Measurements from ENCODE around the gene ASCC1.
A peak's percentile ranks its signal among the peaks of the same experiment; 100 is the strongest.

The ASCC1 gene

DNA sequence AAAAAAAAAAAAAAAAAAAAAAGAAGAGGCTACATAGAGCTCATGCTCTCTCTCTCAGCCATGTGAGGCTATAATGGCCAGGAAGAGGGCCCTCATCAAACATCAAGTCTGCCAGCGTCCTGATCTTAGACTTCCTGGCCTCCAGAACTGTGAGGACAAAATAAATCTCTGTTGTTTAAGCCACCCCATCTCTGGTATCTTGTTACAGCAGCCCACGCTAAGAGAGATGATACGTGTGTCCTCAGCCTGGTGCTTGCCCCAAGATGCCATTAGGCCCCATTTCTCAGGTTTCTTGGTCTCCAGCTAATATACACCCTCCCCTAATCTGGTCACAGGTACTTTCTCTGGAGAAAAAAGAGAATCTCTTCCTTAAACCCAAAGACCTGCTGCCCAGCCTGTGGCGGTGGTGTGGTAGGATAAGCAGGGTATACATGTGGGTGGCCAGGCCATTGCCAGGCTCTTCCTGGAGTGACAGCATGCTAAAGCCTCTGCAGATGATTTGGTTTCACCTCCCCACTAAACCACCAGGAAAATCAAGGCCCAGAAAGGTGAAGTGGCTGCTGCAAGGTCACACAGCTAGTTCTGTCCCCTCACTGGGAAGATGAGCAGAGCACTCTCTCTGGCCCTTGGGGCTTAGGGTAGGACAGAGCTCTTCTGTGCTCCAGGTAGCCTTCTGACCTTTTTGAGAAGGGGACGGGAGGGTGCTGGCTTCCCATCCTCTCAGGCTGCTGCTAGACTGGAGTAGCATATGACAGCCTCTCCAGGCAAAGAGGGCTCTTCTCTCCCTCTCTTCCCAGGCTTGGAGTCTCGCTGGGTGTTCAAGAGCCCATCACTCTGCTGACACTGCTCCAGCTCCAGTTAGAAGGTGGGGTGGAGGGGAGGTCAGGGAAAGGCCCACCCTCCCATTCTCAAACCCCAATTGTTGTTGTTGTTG lies 133.0 kb downstream of the ASCC1 start:
- DNase-seq (no peak), ATAC-seq (no peak)

DNA sequence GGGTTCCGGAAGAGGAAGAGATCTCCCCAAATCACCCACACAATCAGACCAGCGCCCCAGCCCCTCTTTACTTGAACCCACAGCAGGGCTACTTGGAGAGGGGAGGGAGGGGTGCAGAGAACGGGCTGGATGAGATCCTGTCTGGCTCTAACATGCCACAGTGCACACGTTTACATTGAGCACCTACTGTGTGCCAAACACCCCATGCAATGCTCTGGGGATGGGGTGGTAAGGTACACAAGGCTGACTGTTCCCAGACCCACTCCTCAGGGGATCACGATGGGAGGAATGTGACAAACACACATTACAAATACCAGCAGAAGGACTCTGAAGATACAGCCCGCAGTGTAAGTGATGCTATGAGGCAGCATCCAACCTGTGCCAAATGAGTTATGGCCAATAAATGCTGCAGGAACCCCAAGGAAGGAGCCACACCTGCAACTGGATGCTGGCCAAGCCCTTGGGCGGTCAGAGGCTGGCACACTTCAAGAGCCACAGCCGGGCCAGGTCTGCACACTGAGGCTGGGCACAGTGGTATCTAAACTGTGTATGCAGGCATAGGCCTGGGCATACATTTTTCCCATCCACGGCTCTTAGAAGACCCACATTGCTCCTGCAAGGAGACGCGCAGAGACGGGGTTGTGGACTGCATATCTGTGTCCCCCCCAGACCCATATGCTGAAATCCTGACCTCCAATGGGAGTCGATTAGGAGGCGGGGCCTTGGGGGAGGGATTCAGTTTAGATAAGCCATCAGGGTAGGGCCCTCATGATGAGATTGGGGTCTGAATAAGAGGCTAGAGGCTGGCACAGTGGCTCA lies 134.1 kb downstream of the ASCC1 start:
- no peak for ATAC-seq
- DNase-seq = no peak

- ATAC-seq (no peak), DNase-seq (no peak)
These were observed 134.9 kb downstream of the ASCC1 start for GRCh38 chr10:72081210-72081609.

GRCh38 chr10:72080042-72080975 lies 135.8 kb downstream of the ASCC1 start:
- no peak for ATAC-seq
- DNase-seq = no peak

DNA sequence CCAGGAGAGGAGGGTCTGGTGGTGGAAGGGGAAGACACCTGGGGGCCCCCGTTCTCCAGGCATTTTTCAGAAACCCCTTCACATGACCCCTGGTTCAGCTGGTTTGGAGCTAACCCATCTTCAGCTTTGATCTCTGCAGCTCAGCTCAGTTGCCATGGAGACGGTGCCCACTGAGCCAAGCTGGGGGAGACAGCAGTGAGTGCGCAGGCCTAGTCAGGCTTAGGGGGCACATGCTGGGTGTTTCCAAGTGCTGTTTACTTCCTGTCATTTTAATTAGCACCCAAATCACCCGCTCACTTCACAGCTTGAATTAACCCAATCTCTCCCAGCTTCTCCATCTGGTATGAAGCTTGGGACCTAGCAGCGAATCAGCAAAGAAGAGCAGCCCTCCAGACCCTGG lies 136.7 kb downstream of the ASCC1 start:
- peak; percentile 40 for ATAC-seq
- DNase-seq = peak; percentile 79

DNA sequence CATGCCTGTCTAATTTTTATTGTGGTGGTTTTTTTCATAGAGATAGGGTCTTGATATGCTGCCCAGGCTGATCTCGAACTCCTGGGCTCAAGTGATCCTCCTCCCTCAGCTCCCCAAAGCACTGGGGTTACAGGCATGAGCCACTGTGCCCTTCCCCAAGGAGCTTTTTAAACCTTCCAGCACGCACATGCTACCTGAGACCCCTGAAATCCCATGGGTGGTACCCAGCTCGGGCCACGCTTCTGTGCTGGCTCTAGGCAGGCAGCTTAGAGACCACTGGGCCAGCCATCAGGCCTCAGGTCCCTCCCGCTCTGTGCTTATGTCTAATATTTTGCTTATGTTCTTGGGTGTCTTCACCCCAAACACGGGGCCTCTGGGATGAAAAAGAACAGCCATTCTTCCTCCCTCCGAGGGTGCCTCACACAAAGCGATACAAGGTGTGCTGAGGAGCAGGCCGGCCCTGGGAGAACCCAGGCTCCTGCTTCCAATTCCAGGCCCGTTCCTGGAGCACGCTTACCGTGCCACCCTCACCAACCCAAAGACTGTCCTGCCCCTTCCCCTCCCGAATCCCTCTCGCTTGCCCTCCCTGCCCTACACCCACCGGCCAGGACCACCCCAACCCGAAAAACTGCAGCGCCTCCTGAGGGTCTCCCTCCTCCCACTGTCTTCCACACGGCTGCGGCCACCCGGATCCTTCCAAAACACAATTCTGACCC lies 138.6 kb downstream of the ASCC1 start:
- DNase-seq (no peak), ATAC-seq (no peak)

GRCh38 chr10:72076756-72077155 lies 139.3 kb downstream of the ASCC1 start:
- ATAC-seq = no peak
- no peak for DNase-seq

- ATAC-seq = peak; percentile 52
- peak; percentile 66 for DNase-seq
These were observed 140.5 kb downstream of the ASCC1 start for GRCh38 chr10:72075376-72076115.

GRCh38 chr10:72074574-72075375 lies 141.3 kb downstream of the ASCC1 start:
- ATAC-seq = no peak
- DNase-seq = no peak

- DNase-seq (no peak), ATAC-seq (no peak)
These were observed 142.1 kb downstream of the ASCC1 start for GRCh38 chr10:72073708-72074573.

GRCh38 chr10:72072639-72073038 lies 143.4 kb downstream of the ASCC1 start:
- DNase-seq = no peak

GRCh38 chr10:72072046-72072445 lies 144.0 kb downstream of the ASCC1 start:
- ATAC-seq = no peak
- DNase-seq = no peak

More at GRCh38 chr10:72072639-72073038, 143.4 kb downstream of the ASCC1 start:
- no peak for ATAC-seq

DNA sequence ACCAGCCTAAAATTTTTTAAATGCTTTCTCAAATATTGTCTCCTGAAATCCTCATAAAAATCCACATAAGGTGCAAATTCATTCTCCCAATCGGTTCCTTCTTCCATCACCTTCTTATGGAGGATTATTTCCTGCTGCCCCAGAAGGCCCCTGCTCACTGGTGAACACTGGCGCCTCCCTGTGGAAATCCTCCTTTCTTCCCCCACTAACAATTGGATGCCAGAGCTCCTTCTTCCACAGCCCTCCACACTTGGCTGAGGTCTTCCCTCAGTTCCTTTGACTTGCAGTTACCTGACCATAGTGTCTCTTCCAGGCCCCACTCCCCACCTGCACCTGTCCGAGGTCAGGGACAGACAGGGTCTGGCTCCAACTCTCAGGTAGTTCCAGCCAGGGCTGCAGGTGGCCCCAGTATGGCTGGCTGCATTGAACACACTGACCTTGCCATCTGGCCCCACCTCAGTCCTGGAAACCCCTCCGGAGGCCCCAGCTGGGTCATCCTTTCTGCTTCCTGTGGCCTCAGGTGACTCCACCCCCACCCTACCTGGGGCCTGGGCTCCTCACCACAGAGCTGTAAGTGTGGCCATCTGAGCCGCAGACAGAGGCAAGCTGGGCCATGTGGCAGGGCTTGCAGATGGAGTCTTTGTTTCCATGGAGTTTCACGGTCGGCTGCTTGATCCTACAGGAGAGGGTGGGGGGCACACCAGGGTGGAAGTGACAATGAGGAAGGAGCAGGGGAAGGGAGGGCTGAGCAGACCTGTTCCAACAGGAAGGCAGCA lies 146.1 kb downstream of the ASCC1 start:
- ATAC-seq (no peak), DNase-seq (no peak)

DNA sequence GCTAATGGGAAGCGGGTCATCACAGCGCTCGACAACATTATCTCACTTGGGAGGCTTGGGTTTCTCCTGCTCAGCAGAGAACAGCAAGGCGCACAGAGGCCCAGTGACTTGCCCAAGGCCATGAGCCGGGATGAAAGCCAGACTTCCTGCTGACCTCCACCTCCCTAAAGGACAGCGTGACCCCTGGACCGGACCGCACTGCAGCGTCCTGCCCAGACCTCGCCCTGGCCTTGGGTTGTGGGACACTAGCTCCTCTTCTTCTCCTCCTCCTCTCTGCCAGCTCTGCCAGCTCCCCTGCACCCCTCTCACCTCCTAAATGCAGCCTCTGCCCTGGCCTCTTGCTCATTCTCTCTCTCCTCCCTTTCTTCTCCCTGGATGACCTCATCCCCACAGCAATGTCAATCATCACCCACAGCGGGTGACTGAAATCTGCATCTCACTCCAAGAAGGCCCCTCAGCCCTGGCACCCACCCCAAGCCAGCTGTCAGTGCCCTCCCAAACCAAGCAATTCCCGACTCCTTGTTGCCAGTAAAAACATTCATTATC lies 147.1 kb downstream of the ASCC1 start:
- ATAC-seq (peak; percentile 56), DNase-seq (no peak)

GRCh38 chr10:72068126-72068765 lies 147.8 kb downstream of the ASCC1 start:
- ATAC-seq (no peak), DNase-seq (no peak)

- no peak for DNase-seq
- ATAC-seq = no peak
These were observed 148.5 kb downstream of the ASCC1 start for GRCh38 chr10:72067463-72068125.

Data from stimulated activated naive CD8-positive, alpha-beta T cell treated with anti-CD3 and anti-CD28 coated beads, Interleukin-15, Interleukin-2, amounts not matched to agents 100 U/mL and 50 U/mL, for 24 hours (primary cell).